Adrenal gland (tissue), 12 donors: ENCODE results near the gene ZNF609. TPM values are rescaled to one million over a fixed set of nuclear protein-coding genes. Genes with fewer than 3 reads are reported as not detected.

ENCODE experiments used
- DNase-seq, 7 donors: peaks; one replicate each; pipeline ENCODE4 v3.0.0-alpha.2; 2019 to 2020
- H3K27ac ChIP-seq, 5 donors: fragments of 200-600 bp; sonication (generic) in 4 of 5; 1 replicate in 3 of 5; 2 replicates in 2 of 5; pipeline versions ENCODE4 v1.5.1 to v1.8.0; 2016 to 2020; ENCODE audit warnings: mild to moderate bottlenecking in 1 of 5
- H3K27me3 ChIP-seq: fragments of 200-600 bp; 2 replicates; pipeline ENCODE4 v1.8.0; 2021
- H3K36me3 ChIP-seq, 2 donors: fragments of 200-600 bp; replicated peaks in 1 of 2; 1 replicate in 1 of 2; 2 replicates in 1 of 2; pipeline versions ENCODE4 v1.5.1 to v1.8.0; 2018 to 2022
- H3K4me1 ChIP-seq, 2 donors: fragments of 200-600 bp; replicated peaks in 1 of 2; 1 replicate in 1 of 2; 2 replicates in 1 of 2; pipeline versions ENCODE4 v1.5.1 to v1.8.0; 2018 to 2021
- H3K4me3 ChIP-seq, 4 donors: fragments of 200-600 bp; sonication (generic) in 3 of 4; one replicate each; pipeline ENCODE4 v1.5.1; 2016 to 2018
- H3K9me3 ChIP-seq, 3 donors: fragments of 200-600 bp; sonication (generic) in 1 of 3; replicated peaks in 1 of 3; 1 replicate in 2 of 3; 2 replicates in 1 of 3; pipeline versions ENCODE4 v1.5.1 to v1.8.0; 2016 to 2021
- POLR2A ChIP-seq, 2 donors: fragments of 450-650 bp; IDR thresholded peaks; one replicate each; pipeline ENCODE4 v1.6.1; 2017; ENCODE audit warnings: antibody characterized with exemption in 2 of 2, mild to moderate bottlenecking in 2 of 2, moderate library complexity in 1 of 2
- WGBS, 4 donors: extraction: QIAGEN DNeasy Blood & Tissue Kit in 2 of 4; methylation state at CpG; one replicate each; pipeline versions ENCODE4 v1.1.5 to v1.1.7; 2013 to 2017; 5-methylcytosine and 5-hydroxymethylcytosine counted together
- intact Hi-C, 2 donors: fragments of 100-400 bp; cut with DNase I; formaldehyde crosslinking; loops; one replicate each; pipeline versions ENCODE4 v1.14.1 to v1.15.0; 2022 to 2023
- polyA plus RNA-seq, 3 donors: library from polyadenylated mRNA; stranded (reverse); fragments of 200-250 nt in 2 of 3; fragments of 350-450 nt in 1 of 3; fragmentation: Illumina TruSeq in 1 of 3; extraction: RNeasy Lipid Tissue Mini Kit (QIAGEN cat#74804) in 1 of 3; gene quantifications; one replicate each; pipeline ENCODE4 v1.2.3, GENCODE V29; 2013 to 2014
- total RNA-seq, 9 donors: library from RNA; depleted of rRNA in 4 of 9; stranded (reverse); fragments of >200 nt in 4 of 9; fragments of 120-200 nt in 1 of 9; fragmentation: NEBNext Ultra II Directional in 1 of 9; extraction: Animal tissue kit (Norgen Biotek cat#: 25700) in 1 of 9; gene quantifications; one replicate each; pipeline versions ENCODE4 v1.1.0 to v1.2.4, GENCODE V29; 2013 to 2023
- TF ChIP-seq, protein P1 (sequence below), 6 experiments: fragments of 450-650 bp in 4 of 6; fragments of 200-600 bp in 2 of 6; sonication (generic) in 1 of 6; IDR thresholded peaks; 1 replicate in 5 of 6; 2 replicates in 1 of 6; pipeline versions ENCODE4 v1.5.1 to v1.8.0; 2016 to 2021; ENCODE audit warnings: antibody characterized with exemption in 6 of 6, mild to moderate bottlenecking in 2 of 6, moderate library complexity in 1 of 6
- donor health status: healthy with polysubstance abuse.
- donor health status: Bipolar disorder and iron deficiency.
- donor health status: DM: yes; HTN: yes; CAD: no.
- donor health status: DM: no; HTN: no; CAD: no.
- donor health status: DM: no; HTN: no; CAD: no.
- donor health status: DM: yes; HTN: yes; CAD: no.

ZNF609 gene
- total and polyA plus RNA-seq, 12 donors, result 4.4 to 35.5 (median 25.4) TPM

DNA sequence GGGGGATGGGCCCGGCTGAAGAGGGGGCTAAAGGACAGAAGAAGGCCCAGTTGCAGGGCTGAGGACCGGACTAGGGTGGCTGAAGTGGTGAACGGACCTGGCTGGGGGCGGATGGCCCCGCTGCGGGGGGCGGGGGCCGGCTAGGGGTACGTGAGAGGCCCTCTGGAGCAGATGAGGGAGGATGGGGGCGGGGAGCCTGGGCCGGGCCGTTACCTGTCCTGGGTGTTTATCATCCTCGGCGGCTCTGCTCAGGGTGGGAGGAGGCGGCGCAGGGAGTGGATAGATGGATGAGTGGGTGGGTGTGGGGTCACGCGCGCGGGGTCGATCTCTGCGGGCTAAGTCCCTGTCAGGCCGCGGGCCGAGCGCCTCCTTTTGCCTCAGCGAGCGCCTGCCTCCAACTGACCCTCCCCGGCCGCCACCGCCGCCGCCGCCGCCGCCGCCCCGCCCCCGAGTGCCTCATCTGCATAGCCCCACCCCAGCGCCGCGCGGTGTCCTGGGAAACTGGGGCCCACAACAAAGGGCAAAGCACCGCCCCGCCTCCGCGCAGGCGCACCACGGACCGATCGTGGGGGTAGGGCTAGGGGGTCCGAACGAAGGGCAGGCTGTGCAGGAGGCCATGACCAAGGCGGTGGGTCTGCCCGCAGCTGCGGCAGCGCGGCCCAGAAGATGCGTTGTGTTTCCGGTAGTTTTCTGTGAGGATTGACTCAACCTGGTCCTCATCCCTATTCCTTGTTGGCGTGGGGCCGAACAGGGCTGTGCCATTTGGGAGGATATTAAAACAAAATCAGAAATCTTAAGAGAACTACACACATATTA, 242.6 kb downstream of the ZNF609 start:
- WGBS, 4 donors, result 0 to 2% (median 1%) methylated on average over 13 to 62 of the region's 62 CpGs

DNA sequence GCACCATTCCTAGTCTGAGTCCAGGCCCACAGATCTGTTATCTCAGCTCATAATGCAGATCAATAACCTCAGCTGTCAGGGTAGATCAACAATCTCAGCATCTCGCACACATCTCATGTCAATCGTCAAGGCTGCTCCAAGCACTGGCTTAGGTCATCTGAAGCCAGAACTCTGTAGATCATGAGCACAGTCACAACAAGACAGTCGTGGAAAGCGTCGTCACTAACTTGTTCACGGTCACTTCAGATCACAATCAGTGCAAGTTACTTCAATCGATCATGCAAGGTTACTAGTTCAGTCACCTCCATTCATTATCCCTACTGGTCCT, 243.2 kb downstream of the ZNF609 start:
- Histone ChIP-seq H3K9me3 (no peaks in the 10 kb centered on the region), H3K4me1 (peaks cover 32 to 42% of the 10 kb centered on the region in 2 donors)
- intact Hi-C loops, result no loop called here

More for the DNA sequence above, 242.6 kb downstream of the ZNF609 start:
- Histone ChIP-seq H3K27ac (peak overlapping the region; percentile 52 to 95 (median 79)), H3K36me3 (no peaks in the 10 kb centered on the region), H3K4me3 (peak overlapping the region; percentile 33 to 99 (median 80)), H3K4me1 (peaks cover 38 to 47% of the 10 kb centered on the region in 2 donors), H3K27me3 (no peaks in the 10 kb centered on the region), H3K9me3 (no peaks in the 10 kb centered on the region)
- intact Hi-C loops, result no loop called here
- DNase-seq, result peak; percentile 96 to 98 (median 97)
- TF ChIP-seq, protein P1, sequence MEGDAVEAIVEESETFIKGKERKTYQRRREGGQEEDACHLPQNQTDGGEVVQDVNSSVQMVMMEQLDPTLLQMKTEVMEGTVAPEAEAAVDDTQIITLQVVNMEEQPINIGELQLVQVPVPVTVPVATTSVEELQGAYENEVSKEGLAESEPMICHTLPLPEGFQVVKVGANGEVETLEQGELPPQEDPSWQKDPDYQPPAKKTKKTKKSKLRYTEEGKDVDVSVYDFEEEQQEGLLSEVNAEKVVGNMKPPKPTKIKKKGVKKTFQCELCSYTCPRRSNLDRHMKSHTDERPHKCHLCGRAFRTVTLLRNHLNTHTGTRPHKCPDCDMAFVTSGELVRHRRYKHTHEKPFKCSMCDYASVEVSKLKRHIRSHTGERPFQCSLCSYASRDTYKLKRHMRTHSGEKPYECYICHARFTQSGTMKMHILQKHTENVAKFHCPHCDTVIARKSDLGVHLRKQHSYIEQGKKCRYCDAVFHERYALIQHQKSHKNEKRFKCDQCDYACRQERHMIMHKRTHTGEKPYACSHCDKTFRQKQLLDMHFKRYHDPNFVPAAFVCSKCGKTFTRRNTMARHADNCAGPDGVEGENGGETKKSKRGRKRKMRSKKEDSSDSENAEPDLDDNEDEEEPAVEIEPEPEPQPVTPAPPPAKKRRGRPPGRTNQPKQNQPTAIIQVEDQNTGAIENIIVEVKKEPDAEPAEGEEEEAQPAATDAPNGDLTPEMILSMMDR (IDR thresholded peaks at IDR 0.05), result no peak
- peak; percentile 61 to 78 for TF ChIP-seq POLR2A (IDR thresholded peaks at IDR 0.05)

DNA sequence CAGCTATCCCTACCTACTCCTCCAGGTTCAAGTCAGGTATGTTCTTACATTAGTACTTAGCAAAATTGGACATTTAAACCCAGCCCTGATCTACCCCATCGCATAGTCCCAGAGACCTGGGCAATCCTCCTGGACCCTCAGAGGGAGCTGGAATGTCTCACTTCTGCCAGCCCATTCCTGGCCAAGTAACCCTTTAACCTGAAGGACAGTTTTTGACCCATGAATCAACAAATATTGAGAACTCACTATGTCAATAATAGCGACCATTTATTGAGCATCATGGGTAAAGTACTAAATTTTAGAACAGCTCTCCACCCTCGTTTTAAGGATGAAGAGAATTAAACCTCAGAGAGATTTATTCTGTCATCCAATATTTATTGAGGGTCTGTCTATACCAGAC, 244.6 kb downstream of the ZNF609 start:
- WGBS, 4 donors, result 88 to 93% (median 91%) methylated on average over 3 of the region's 3 CpGs
- TF ChIP-seq, protein P1 (IDR thresholded peaks at IDR 0.05), result no peak
- no peak for TF ChIP-seq POLR2A (IDR thresholded peaks at IDR 0.05)
- no peak for DNase-seq

More for the DNA sequence above, 243.2 kb downstream of the ZNF609 start:
- DNase-seq, result peak in 5 of 7 donors; percentile 44 to 72 (median 55)
- WGBS, 4 donors, result 22 to 52% (median 34%) methylated on average over 7 of the region's 7 CpGs
- peak overlapping the region in 4 of 5 donors; percentile 60 to 95 (median 82) for H3K27ac ChIP-seq
- no peak for TF ChIP-seq POLR2A (IDR thresholded peaks at IDR 0.05)
- TF ChIP-seq, protein P1 (IDR thresholded peaks at IDR 0.05), result no peak
- H3K36me3 ChIP-seq, result no peaks in the 10 kb centered on the region
- H3K4me3 ChIP-seq, result peak overlapping the region in 2 of 4 donors; percentile 90 to 99
- no peaks in the 10 kb centered on the region for H3K27me3 ChIP-seq

DNA sequence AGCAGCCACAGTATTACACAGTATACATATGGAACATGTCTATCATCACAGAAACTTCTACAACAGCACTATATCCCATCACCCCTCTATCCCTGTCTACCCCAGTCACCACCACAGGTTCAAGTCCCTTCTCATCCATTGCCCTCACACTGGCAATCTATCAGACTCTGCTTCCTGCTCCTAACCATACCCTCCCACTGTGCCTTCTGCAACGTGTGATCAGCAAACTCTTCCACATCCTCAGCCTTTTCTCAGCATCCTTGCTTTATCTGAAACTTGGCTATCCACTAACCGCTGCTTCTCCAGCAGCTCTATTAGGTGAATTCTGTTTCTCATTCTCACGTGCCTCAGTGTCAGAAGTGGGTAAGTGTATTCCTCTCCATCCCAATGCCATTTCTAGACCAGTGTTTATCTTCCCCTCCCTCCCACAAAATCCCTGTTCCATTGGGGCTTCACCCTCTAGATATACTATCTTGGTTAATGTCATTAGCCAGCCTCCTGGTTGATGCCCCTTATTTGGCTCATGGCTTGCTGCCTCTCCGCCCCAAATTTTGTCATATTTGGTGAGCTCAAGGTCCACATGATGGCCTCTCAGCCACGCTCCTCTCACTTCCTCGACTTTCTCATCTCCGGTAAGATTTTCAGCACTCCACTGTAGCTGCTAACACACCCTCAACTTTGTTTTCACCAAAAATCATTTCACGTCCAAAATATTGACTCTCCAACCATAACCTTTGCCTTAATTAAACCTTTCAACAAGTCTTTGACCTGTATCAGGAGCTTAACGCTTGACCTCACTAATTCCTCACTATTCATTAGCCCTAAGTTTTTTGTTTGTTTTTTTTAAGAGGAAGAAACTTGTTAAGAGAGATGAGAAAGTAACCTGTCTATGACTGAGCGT, 245.9 kb downstream of the ZNF609 start:
- H3K4me3 ChIP-seq, result no peak overlapping the region
- TF ChIP-seq, protein P1 (IDR thresholded peaks at IDR 0.05), result no peak
- TF ChIP-seq POLR2A (IDR thresholded peaks at IDR 0.05), result no peak
- H3K27ac ChIP-seq, result no peak overlapping the region
- H3K36me3 ChIP-seq, result no peaks in the 10 kb centered on the region
- intact Hi-C loops, result no loop called here
- 86 to 94% (median 90%) methylated on average over 10 of the region's 10 CpGs for WGBS, 4 donors
- H3K27me3 ChIP-seq, result no peaks in the 10 kb centered on the region
- no peaks in the 10 kb centered on the region for H3K9me3 ChIP-seq
- no peak for DNase-seq
- peaks cover 11 to 15% of the 10 kb centered on the region in 2 donors for H3K4me1 ChIP-seq

More for the DNA sequence above, 244.6 kb downstream of the ZNF609 start:
- no peaks in the 10 kb centered on the region for H3K36me3 ChIP-seq
- H3K4me3 ChIP-seq, result no peak overlapping the region
- H3K27ac ChIP-seq, result no peak overlapping the region
- H3K4me1 ChIP-seq, result peaks cover 18 to 28% of the 10 kb centered on the region in 2 donors
- intact Hi-C loops, result no loop called here
- no peaks in the 10 kb centered on the region for H3K9me3 ChIP-seq
- H3K27me3 ChIP-seq, result no peaks in the 10 kb centered on the region
